GM12875 (cell line): ENCODE results near the gene SDK1.

ENCODE experiments used
- H3K4me3 ChIP-seq: one replicate; pipeline ENCODE4 v1.5.1; 2011; ENCODE audit warnings: low read depth, low read length, control low read depth
- TF ChIP-seq, protein P1 (sequence below): IDR thresholded peaks from 2 replicates; pipeline ENCODE4 v1.5.1; 2011; ENCODE audit warnings: low read depth, mild to moderate bottlenecking, control low read depth, inconsistent platforms, low read length, moderate library complexity, borderline replicate concordance; ENCODE audit not compliant: insufficient read depth

SDK1 gene

GRCh38 chr7:3332308-3332707, 31.3 kb downstream of the SDK1 start:
- TF ChIP-seq, protein P1, sequence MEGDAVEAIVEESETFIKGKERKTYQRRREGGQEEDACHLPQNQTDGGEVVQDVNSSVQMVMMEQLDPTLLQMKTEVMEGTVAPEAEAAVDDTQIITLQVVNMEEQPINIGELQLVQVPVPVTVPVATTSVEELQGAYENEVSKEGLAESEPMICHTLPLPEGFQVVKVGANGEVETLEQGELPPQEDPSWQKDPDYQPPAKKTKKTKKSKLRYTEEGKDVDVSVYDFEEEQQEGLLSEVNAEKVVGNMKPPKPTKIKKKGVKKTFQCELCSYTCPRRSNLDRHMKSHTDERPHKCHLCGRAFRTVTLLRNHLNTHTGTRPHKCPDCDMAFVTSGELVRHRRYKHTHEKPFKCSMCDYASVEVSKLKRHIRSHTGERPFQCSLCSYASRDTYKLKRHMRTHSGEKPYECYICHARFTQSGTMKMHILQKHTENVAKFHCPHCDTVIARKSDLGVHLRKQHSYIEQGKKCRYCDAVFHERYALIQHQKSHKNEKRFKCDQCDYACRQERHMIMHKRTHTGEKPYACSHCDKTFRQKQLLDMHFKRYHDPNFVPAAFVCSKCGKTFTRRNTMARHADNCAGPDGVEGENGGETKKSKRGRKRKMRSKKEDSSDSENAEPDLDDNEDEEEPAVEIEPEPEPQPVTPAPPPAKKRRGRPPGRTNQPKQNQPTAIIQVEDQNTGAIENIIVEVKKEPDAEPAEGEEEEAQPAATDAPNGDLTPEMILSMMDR: no peak
- H3K4me3 ChIP-seq: no peak overlapping the region

GRCh38 chr7:3333861-3334260, 32.8 kb downstream of the SDK1 start:
- H3K4me3 ChIP-seq: no peak overlapping the region
- TF ChIP-seq, protein P1: no peak

- H3K4me3 ChIP-seq: no peak overlapping the region
- TF ChIP-seq, protein P1: no peak
These were observed 35.1 kb downstream of the SDK1 start for GRCh38 chr7:3336042-3336665.

DNA sequence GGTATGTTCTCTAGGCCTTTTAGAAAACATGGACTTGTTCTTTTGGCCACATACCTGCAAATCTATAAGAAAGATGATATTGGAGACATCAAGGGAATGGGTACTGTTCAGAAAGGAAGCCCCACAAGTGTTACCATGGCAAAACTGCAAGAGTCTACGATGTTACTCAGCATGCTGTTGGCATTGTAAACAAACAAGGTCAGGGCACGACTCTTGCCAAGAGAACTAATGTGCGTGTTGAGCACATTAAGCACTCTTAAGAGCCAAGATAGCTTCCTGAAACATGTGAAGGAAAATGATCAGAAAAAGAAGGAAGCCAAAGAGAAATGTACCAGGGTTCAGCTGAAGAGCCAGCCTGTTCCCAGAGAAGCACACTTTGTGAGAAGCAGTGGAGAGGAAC, 37.1 kb downstream of the SDK1 start:
- TF ChIP-seq, protein P1: no peak
- no peak overlapping the region for H3K4me3 ChIP-seq

- no peak overlapping the region for H3K4me3 ChIP-seq
- TF ChIP-seq, protein P1: no peak
These were observed 44.8 kb downstream of the SDK1 start for GRCh38 chr7:3345699-3346481.

DNA sequence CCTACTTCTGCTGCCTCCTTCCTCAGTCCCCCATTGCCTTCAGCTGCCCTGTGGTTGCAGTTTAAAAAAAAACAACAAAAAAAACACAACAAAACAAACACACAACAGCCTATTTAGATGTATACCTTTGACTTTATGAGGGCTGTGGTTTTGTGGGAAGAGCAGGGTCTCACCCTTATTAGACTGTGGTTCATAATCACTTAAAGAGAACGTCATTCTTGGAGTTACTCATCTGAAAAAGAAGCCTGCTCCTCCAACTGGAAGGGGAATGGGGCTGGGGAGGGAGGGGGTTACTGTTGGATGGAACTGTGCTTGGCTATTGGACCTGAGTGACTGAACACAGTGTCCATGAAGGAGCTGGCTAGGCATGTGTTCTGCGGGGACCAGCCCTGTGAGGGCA, 48.1 kb downstream of the SDK1 start:
- no peak overlapping the region for H3K4me3 ChIP-seq
- TF ChIP-seq, protein P1: no peak

- TF ChIP-seq, protein P1: no peak
- no peak overlapping the region for H3K4me3 ChIP-seq
These were observed 55.1 kb downstream of the SDK1 start for GRCh38 chr7:3356173-3356572.
